Mammary epithelial cell (primary cell): Measurements from ENCODE around the gene TTLL9.

Experiments
- CTCF ChIP-seq, 2 donors: IDR thresholded peaks in 1 of 2; conservative IDR thresholded peaks in 1 of 2; 2 replicates each; pipeline ENCODE4 v1.5.1; 2011 to 2012; ENCODE audit warnings: inconsistent platforms in 2 of 2, low read length in 2 of 2, mild to moderate bottlenecking in 2 of 2, control low read depth in 1 of 2, low read depth in 1 of 2; ENCODE audit not compliant: insufficient read depth in 1 of 2; ENCODE audit errors: extremely low read depth in 1 of 2
- EZH2 ChIP-seq: IDR thresholded peaks from 2 replicates; pipeline ENCODE4 v1.6.1; 2012; ENCODE audit warnings: low read length, inconsistent platforms, borderline replicate concordance

DNA sequence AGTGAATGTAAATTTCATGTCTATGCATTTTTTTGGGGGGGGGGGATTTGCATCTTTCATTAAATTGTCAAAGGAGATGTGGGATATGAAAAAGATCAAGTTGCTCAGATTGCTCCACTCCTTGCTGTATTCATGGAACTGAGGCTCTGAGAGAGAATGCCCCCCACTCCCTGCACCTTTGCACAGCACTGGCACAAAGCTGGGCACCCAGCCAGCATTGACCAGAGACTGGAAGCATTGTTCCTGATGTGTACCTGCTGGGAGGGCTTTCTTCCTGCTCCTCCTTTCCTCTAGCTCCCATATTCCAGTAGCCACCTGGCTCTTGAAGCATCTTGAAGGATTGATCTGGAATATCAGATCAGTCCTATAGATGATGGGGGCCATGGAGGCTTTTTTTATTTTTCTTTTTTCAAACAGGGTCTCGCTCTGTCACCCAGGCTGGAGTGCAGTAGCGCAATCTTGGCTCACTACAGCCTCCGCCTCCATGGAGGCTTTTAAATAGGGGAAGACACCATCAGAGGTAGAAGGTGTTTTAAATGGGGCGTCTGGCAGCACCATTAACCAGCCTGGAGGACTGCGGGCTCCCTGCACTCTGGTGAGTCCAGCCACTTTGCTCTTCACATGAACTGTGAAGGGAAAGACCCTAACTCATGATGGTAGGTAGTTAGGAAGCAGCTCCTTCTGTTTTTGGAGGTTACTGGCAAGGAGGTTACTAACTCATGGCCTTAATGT, 11.0 kb upstream of the TTLL9 start:
- TF ChIP-seq CTCF (conservative IDR thresholded peaks at IDR 0.05 in 1 of 2, IDR thresholded peaks at IDR 0.05 in 1 of 2; ENCODE audit: extremely low read depth in 1 of 2, insufficient read depth in 1 of 2, low read depth in 1 of 2, low read length in 2 of 2), result no peak
- TF ChIP-seq EZH2, result no peak
